H9 (cell line): ENCODE measurements around the gene CDH4. TPM values are rescaled to one million over a fixed set of nuclear protein-coding genes. Genes with fewer than 3 reads are reported as not detected.

ENCODE experiments used
- DNase-seq: peaks from one replicate; pipeline ENCODE4 v3.0.0-alpha.2; 2017
- H2AFZ ChIP-seq: one replicate; pipeline ENCODE4 v1.6.1; 2013; ENCODE audit warnings: mild to moderate bottlenecking, low read length, control low read depth, moderate library complexity
- H2AK5ac ChIP-seq: 2 replicates; pipeline ENCODE4 v1.6.1; 2013; ENCODE audit warnings: low read length, control low read depth, mixed read lengths; ENCODE audit not compliant: insufficient read length
- H2BK120ac ChIP-seq: one replicate; pipeline ENCODE4 v1.6.1; 2013; ENCODE audit warnings: low read depth, mild to moderate bottlenecking, low read length, control low read depth, inconsistent platforms; ENCODE audit not compliant: poor library complexity, severe bottlenecking
- H2BK12ac ChIP-seq: 2 replicates; pipeline ENCODE4 v1.6.1; 2013; ENCODE audit warnings: low read length, control low read depth, mixed read lengths, low read depth; ENCODE audit not compliant: insufficient read length
- H2BK15ac ChIP-seq: 2 replicates; pipeline ENCODE4 v1.6.1; 2013; ENCODE audit warnings: low read depth, low read length, control low read depth
- H2BK20ac ChIP-seq: one replicate; pipeline ENCODE4 v1.6.1; 2013; ENCODE audit warnings: low read depth, mild to moderate bottlenecking, low read length, control low read depth, inconsistent platforms; ENCODE audit not compliant: poor library complexity, severe bottlenecking
- H2BK5ac ChIP-seq: 2 replicates; pipeline ENCODE4 v1.6.1; 2013; ENCODE audit warnings: low read length, control low read depth, mixed read lengths; ENCODE audit not compliant: insufficient read length
- H3K14ac ChIP-seq: 2 replicates; pipeline ENCODE4 v1.6.1; 2013; ENCODE audit warnings: low read length, control low read depth; ENCODE audit not compliant: insufficient read depth
- H3K18ac ChIP-seq: 2 replicates; pipeline ENCODE4 v1.6.1; 2013; ENCODE audit warnings: low read depth, mild to moderate bottlenecking, mixed read lengths, low read length, control low read depth; ENCODE audit not compliant: insufficient read length
- H3K23ac ChIP-seq: 2 replicates; pipeline ENCODE4 v1.6.1; 2013; ENCODE audit warnings: low read length, control low read depth, mixed read lengths, low read depth; ENCODE audit not compliant: insufficient read length
- H3K23me2 ChIP-seq: 2 replicates; pipeline ENCODE4 v1.6.1; 2013; ENCODE audit warnings: low read depth, mild to moderate bottlenecking, mixed read lengths, low read length, control low read depth; ENCODE audit not compliant: insufficient read length, poor library complexity, severe bottlenecking
- H3K27ac ChIP-seq: 2 replicates; pipeline ENCODE4 v1.5.1; 2013; ENCODE audit warnings: low read length, control low read depth, mixed read lengths, low read depth; ENCODE audit not compliant: insufficient read length
- H3K27me3 ChIP-seq: 2 replicates; pipeline ENCODE4 v1.6.1; 2013; ENCODE audit warnings: low read length, control low read depth, inconsistent platforms; ENCODE audit not compliant: insufficient read depth
- H3K4ac ChIP-seq: 2 replicates; pipeline ENCODE4 v1.6.1; 2013; ENCODE audit warnings: low read depth, mild to moderate bottlenecking, control low read depth, inconsistent platforms, low read length, moderate library complexity
- H3K4me1 ChIP-seq: 2 replicates; pipeline ENCODE4 v1.6.1; 2013; ENCODE audit warnings: low read length, control low read depth, inconsistent platforms; ENCODE audit not compliant: insufficient read depth
- H3K4me2 ChIP-seq: 2 replicates; pipeline ENCODE4 v1.6.1; 2013; ENCODE audit warnings: low read length, control low read depth, mixed read lengths; ENCODE audit not compliant: insufficient read length, insufficient read depth
- H3K56ac ChIP-seq: 2 replicates; pipeline ENCODE4 v1.6.1; 2013; ENCODE audit warnings: low read depth, mild to moderate bottlenecking, mixed read lengths, low read length, control low read depth; ENCODE audit not compliant: insufficient read length
- H3K79me1 ChIP-seq: 2 replicates; pipeline ENCODE4 v1.6.1; 2013; ENCODE audit warnings: low read depth, mild to moderate bottlenecking, moderate library complexity, low read length, control low read depth, inconsistent platforms; ENCODE audit not compliant: insufficient read depth, poor library complexity, severe bottlenecking
- H3K79me2 ChIP-seq: 2 replicates; pipeline ENCODE4 v1.6.1; 2013; ENCODE audit warnings: low read length, control low read depth, inconsistent platforms; ENCODE audit not compliant: insufficient read depth
- H3K9ac ChIP-seq: 2 replicates; pipeline ENCODE4 v1.6.1; 2013; ENCODE audit warnings: low read length, control low read depth, mixed read lengths; ENCODE audit not compliant: insufficient read length; ENCODE audit errors: extremely low read depth
- H3K9me3 ChIP-seq: one replicate; pipeline ENCODE4 v1.6.1; 2013; ENCODE audit warnings: low read depth, low read length, inconsistent platforms; ENCODE audit not compliant: control insufficient read depth
- H3T11ph ChIP-seq: one replicate; pipeline ENCODE4 v1.6.1; 2013; ENCODE audit warnings: mild to moderate bottlenecking, low read length, control low read depth, inconsistent platforms
- H4K20me1 ChIP-seq: one replicate; pipeline ENCODE4 v1.6.1; 2013; ENCODE audit not compliant: control insufficient read depth, insufficient read length, insufficient read depth
- H4K5ac ChIP-seq: 2 replicates; pipeline ENCODE4 v1.6.1; 2013; ENCODE audit warnings: low read depth, mild to moderate bottlenecking, mixed read lengths, low read length, control low read depth; ENCODE audit not compliant: insufficient read length
- H4K8ac ChIP-seq: replicated peaks from 2 replicates; pipeline ENCODE4 v1.6.1; 2013; ENCODE audit warnings: low read length, control low read depth, mixed read lengths, low read depth; ENCODE audit not compliant: insufficient read length
- H4K91ac ChIP-seq: 2 replicates; pipeline ENCODE4 v1.6.1; 2013; ENCODE audit warnings: low read depth, mild to moderate bottlenecking, moderate library complexity, mixed read lengths, low read length, control low read depth; ENCODE audit not compliant: insufficient read length
- H3K27ac Mint-ChIP-seq, 3 experiments: 2 replicates in 2 of 3; 3 replicates in 1 of 3; pipeline ENCODE4 v1.8.0; 2020 to 2021; ENCODE audit warnings: mixed read lengths in 3 of 3, mild to moderate bottlenecking in 1 of 3, moderate library complexity in 1 of 3
- H3K27me3 Mint-ChIP-seq: 2 replicates; pipeline ENCODE4 v1.8.0; 2021; ENCODE audit warnings: low read depth, mild to moderate bottlenecking, moderate library complexity, mixed read lengths
- H3K36me3 Mint-ChIP-seq, 3 experiments: 2 replicates in 2 of 3; 3 replicates in 1 of 3; pipeline ENCODE4 v1.8.0; 2020 to 2021; ENCODE audit warnings: low read depth in 3 of 3, mixed read lengths in 3 of 3; ENCODE audit not compliant: insufficient read depth in 1 of 3
- H3K4me1 Mint-ChIP-seq, 2 experiments: 2 replicates each; pipeline ENCODE4 v1.8.0; 2020; ENCODE audit warnings: mixed read lengths in 2 of 2
- H3K4me3 Mint-ChIP-seq, 2 experiments: 2 replicates in 1 of 2; 3 replicates in 1 of 2; pipeline ENCODE4 v1.8.0; 2020 to 2021; ENCODE audit warnings: mild to moderate bottlenecking in 2 of 2, mixed read lengths in 2 of 2, moderate library complexity in 1 of 2
- H3K9me3 Mint-ChIP-seq, 2 experiments: 2 replicates in 1 of 2; 3 replicates in 1 of 2; pipeline ENCODE4 v1.8.0; 2020; ENCODE audit warnings: mild to moderate bottlenecking in 2 of 2, mixed read lengths in 2 of 2, moderate library complexity in 1 of 2
- WGBS: extraction: QIAGEN DNeasy Blood & Tissue Kit; methylation state at CpG from one replicate; pipeline ENCODE4 v1.1.7; 2013; ENCODE audit warnings: missing lambda C conversion rate, low lambda C conversion rate, mixed read lengths; ENCODE audit not compliant: insufficient read length; ENCODE audit errors: extremely low coverage; 5-methylcytosine and 5-hydroxymethylcytosine counted together
- total RNA-seq: library from RNA; stranded (reverse); gene quantifications from 2 replicates; pipeline ENCODE4 v1.2.1, GENCODE V29; 2021
- TF ChIP-seq, protein P1 (sequence below): fragments of 200-600 bp; sonication (generic); conservative IDR thresholded peaks from 3 replicates; pipeline ENCODE4 v1.8.0; 2021; ENCODE audit warnings: antibody characterized with exemption, mild to moderate bottlenecking

CDH4 gene
- total RNA-seq, 1 experiment from 2014 or later = 3.0 TPM

DNA sequence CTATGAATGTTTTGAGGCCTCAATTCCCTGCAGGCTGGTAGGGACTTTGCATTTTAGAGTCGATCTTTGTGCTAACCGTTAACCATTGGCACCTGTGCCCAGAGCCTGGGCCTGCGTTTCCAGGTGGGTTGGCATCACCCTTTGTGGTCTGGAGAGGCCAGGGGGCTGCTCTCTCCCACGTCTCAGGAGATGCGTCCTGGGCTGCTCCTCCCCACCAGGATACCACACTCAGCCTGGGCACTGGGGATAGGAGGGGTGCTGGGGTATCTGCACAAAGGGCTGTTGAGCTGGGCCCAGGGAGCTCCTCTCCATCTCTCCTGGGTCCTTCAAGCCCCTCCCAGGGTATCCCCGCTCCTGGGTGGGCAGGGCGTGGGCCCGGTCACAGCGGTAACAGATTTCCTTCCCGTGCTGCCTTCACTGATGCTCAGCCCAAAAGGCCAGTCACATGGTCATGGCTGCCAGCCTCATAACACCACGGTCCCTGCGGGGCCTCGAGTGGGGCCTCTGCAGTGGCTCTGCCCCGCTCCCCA is 547.4 kb downstream of the CDH4 start:
- Histone ChIP-seq H4K8ac (no peak overlapping the region), H3K56ac (no peak overlapping the region)
- H3K4me1 Mint-ChIP-seq = peaks cover 6 to 26% of the 10 kb centered on the region in 2 experiments; a peak in 3 of 4 replicates

More for the DNA sequence above, 547.4 kb downstream of the CDH4 start:
- no peaks in the 10 kb centered on the region for H3K23me2 ChIP-seq
- H3K27ac ChIP-seq = no peak overlapping the region
- no peak for DNase-seq
- no peaks in the 10 kb centered on the region for H4K20me1 ChIP-seq
- H4K5ac ChIP-seq = no peak overlapping the region
- H2BK15ac ChIP-seq = no peak overlapping the region
- Mint-ChIP-seq H3K36me3 (no peaks in the 10 kb centered on the region), H3K27me3 (peaks cover 23% of the 10 kb centered on the region), H3K9me3 (no peaks in the 10 kb centered on the region), H3K4me3 (no peak overlapping the region), H3K27ac (no peak overlapping the region; a peak in 1 of 7 replicates)
- H3K9me3 ChIP-seq = no peaks in the 10 kb centered on the region
- peaks cover 2% of the 10 kb centered on the region for H3K27me3 ChIP-seq
- no peak overlapping the region for H3K9ac ChIP-seq
- H2BK20ac ChIP-seq = no peak overlapping the region
- no peak overlapping the region for H2AFZ ChIP-seq
- H2BK12ac ChIP-seq = no peak overlapping the region
- no peak overlapping the region for H2BK120ac ChIP-seq
- no peak overlapping the region for H3K4me2 ChIP-seq
- no peak overlapping the region for H3K4ac ChIP-seq
- H4K91ac ChIP-seq = no peak overlapping the region
- H3K79me1 ChIP-seq = no peaks in the 10 kb centered on the region
- H3T11ph ChIP-seq = no peak overlapping the region
- H3K18ac ChIP-seq = no peak overlapping the region
- no peak overlapping the region for H2BK5ac ChIP-seq
- no peak overlapping the region for H2AK5ac ChIP-seq
- no peak overlapping the region for H3K23ac ChIP-seq
- no CpG with 5 or more reads among the region's 14 CpGs for WGBS
- no peaks in the 10 kb centered on the region; the same call in 1 of the 2 replicates for H3K4me1 ChIP-seq
- no peaks in the 10 kb centered on the region for H3K79me2 ChIP-seq
- TF ChIP-seq, protein P1, sequence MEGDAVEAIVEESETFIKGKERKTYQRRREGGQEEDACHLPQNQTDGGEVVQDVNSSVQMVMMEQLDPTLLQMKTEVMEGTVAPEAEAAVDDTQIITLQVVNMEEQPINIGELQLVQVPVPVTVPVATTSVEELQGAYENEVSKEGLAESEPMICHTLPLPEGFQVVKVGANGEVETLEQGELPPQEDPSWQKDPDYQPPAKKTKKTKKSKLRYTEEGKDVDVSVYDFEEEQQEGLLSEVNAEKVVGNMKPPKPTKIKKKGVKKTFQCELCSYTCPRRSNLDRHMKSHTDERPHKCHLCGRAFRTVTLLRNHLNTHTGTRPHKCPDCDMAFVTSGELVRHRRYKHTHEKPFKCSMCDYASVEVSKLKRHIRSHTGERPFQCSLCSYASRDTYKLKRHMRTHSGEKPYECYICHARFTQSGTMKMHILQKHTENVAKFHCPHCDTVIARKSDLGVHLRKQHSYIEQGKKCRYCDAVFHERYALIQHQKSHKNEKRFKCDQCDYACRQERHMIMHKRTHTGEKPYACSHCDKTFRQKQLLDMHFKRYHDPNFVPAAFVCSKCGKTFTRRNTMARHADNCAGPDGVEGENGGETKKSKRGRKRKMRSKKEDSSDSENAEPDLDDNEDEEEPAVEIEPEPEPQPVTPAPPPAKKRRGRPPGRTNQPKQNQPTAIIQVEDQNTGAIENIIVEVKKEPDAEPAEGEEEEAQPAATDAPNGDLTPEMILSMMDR = no peak
- no peak overlapping the region for H3K14ac ChIP-seq
